GM04503 (cell line): ENCODE measurements around the gene ACTR3C.
"Not testable (repeated sequence)": the region's sequence is repeated elsewhere in the genome, so short reads cannot be mapped to it uniquely, and the experiment has no call there.

ENCODE experiments used
- DNase-seq: peaks from one replicate; pipeline ENCODE4 v3.0.0-alpha.2; 2012; ENCODE audit warnings: low read depth

The ACTR3C gene

GRCh38 chr7:150335108-150335773 is 11.9 kb upstream of the ACTR3C start:
- DNase-seq: peak; percentile 51

GRCh38 chr7:150334108-150334507 is 10.8 kb upstream of the ACTR3C start:
- DNase-seq: no peak

DNA sequence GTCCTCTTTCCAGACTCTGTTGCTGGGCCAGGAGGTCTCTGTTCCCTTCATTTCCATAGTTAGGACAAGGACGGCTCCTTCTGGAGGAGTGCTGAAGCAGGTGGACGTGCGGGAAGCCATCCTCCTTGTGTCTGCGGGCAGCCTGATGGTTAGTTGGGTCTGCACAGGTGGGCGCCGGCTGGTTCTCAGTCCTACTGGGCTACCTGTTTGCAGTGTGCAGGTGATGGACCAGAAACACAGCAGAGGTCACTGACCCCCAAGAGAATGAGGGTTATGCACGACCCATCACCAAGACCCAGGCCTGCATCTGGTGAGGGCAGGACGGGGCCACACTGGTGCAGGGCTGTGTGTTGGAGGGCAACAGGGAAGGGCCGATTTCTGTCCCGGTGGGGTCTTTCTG is 10.3 kb upstream of the ACTR3C start:
- no peak for DNase-seq

DNA sequence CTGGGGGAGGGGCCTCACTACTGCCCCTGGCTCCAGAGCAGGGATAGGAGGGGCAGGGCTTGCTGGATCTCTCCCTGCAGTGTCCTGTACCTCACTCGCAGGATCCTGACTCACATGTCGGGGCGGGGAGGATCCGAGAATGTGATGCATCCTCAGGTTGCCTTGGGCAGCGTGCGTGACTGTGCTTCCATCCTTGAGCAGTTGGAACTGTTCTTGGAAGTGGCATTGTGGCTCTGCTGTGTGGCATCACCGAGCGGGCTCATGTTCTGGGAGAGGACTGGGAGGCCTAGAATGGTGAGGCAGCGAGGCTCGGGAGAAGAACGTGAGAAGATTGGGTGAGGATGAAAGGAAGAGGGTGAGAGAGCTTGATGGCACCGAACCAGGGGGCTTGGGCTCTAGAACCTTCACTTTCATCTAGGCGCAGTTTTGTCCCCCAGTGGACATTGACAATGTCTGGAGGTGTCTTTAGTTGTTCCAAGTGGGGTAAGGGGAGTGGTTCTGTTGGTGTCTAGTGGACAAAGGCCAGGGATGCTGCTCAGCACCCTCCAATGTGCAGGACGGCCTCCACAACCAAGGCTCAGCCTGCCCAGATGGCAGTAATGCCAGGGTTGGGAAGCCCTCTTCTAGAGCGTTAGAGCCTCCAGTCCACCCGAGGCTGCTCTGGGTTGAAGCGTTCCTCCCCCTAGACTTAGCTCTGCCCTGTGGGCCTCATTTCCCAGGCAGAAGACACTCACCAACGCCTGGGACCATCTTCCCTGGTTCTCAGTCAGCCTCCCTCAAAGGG is 9.7 kb upstream of the ACTR3C start:
- DNase-seq: no peak

- no peak for DNase-seq
These were observed 7.0 kb upstream of the ACTR3C start for GRCh38 chr7:150330211-150330885.

- DNase-seq: no peak
These were observed 6.2 kb upstream of the ACTR3C start for GRCh38 chr7:150329331-150330120.

- DNase-seq: no peak
These were observed 4.0 kb upstream of the ACTR3C start for GRCh38 chr7:150327308-150327707.

- DNase-seq: no peak
These were observed 3.4 kb upstream of the ACTR3C start for GRCh38 chr7:150326657-150327268.

- DNase-seq: no peak
These were observed 2.6 kb upstream of the ACTR3C start for GRCh38 chr7:150325901-150326300.

DNA sequence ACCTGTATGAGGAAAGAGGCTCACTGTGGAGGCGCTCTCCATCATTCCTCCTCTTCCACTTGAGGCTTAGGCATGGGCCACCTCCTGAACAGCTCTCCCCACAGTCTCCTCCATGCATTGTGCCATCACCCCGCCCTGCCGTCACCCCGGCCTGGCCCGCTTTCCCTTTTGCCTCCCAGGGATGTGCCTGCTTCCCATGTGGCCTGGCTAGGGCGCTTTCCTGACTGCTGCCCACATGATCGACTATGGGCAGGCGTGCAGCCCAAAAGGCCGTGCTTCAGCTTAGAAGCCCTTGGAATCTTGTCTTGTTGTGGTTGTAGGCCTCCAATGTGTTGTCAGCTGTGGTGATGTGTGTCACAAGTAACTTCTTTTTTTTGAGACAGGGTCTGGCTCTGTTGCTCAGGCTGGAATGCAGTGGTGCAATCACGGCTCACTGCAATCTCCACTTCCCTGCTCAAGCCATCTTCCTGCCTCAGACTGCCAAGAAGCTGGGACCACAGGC is 1.8 kb upstream of the ACTR3C start:
- peak; percentile 74 for DNase-seq

DNA sequence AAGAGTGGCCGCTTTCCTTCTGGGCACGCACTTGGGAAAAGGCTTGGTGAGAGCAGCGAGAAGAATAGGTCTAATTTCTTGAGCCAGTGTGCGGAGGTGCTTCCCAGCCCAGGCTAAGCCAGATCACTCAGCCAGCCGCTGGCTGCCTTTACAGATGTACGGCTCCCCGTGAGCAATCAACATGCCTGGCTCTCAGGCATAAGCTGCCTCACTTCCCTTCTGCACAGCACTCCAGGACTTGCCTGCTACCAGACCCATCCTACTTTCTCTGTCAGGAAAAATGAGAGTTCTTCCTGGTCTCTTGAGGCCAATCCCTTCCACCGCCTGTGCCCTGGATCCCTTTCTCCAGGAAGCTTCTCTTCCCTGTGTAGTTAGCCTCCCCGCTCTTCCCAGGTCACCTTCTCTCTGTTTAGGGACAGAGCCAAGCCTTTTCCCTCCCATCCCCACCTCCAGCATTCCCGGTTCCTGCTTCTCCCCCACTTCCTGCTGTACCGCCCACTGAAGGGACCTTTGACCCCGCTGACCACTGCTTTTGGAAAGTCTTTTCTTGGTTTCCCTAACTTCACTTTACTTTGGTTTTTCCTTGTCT is 1.1 kb upstream of the ACTR3C start:
- DNase-seq: no peak

DNA sequence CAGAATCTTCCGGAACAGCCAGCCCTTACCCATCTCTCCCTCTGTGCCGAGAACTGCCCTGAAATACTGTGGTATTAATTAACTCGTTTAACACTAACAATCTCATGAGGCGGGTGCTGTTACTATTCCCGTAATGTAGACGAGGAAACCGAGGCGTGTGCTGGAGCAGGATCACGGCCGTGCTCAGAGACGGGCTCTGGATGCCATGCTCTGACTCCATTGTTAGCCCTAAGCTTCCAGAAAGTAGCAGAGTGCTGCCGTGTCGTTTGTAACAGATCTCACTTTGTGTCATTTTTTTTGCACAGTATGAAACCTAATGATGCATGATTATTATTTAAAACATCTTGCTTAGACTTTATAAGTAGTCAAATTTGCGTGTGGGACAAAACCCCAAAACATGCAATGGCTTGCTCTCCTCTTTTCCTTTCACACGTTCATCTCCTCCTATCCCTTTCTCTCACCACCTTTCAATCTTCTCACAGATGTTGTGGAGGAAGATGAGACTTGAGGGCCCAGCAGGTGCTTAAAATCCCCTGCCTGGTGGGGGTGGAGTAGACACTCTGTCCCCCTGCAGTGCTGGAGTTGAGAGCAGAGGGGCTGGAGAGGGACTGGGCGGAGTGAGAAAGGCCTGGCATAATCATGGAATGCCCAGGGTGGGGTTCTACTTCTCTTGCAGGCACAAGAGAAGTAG is 482 bp upstream of the ACTR3C start:
- DNase-seq: no peak

DNA sequence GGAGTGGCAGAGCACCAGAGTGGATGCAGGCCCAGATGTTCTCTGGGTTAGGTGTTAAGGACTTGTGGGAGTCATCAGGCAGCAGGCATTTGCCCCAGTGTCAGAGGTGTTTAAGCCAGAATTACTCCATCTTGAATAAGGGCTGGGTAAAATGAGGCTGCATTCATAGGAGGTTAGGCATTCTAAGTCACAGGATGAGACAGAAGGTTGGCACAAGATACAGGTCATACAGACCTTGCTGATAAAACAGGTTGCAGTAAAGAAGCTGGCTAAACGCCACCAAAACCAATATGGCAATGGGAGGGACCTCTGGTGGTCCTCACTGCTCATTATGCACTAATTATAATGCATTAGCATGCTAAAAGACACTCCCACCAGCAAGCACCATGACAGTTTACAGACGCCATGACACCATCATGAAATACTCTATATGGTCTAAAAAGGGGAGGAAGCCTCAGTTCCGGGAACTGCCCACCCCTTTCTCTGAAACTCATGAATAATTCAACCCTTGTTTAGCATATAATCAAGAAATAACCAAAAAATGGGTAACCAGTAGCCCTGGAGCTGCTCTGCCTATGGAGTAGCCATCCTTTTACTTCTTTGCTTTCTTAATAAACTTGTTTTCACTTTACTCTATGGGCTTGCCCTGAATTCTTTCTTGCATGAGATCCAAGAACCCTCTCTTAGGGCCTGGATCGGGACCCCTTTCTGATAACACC is 1.1 kb downstream of the ACTR3C start:
- no peak for DNase-seq

DNA sequence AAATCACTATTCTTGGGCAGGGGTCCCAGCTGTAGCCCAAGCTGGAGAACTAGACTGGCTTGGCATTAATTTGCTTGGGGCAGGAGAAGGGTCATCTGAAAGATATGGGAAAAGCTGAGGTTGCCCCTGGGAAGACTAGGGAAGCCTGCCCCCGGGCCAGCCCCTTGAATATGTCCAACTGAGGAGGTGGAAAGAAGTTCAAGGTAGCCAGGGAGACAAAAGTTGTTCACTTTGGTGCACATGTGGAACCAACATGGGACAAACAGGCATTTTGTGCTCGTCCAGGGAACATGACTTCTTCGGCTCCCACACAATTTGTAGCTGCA is 1.6 kb downstream of the ACTR3C start:
- DNase-seq: no peak

GRCh38 chr7:150317748-150318444 is 5.4 kb downstream of the ACTR3C start:
- DNase-seq: peak; percentile 48

DNA sequence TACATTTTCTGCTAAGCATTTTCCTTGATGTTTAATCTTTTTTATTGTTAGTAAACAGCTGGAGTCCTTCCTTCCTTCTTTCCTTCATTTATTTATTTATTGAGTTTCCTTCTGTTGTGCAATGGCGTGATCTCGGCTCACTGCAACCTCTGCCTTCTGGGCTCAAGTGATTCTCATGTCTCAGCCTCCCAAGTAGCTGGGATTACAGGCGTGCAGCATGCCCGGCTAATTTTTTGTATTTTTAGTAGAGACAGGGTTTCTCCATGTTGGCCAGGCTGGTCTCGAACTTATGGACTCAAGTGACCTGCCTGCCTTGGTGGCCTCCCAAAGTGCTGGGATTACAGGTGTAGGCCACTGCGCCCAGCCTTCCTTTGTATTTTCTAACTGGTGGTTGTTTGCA is 6.4 kb downstream of the ACTR3C start:
- not testable (repeated sequence) for DNase-seq

- DNase-seq: no peak
These were observed 8.6 kb downstream of the ACTR3C start for GRCh38 chr7:150314639-150315239.

DNA sequence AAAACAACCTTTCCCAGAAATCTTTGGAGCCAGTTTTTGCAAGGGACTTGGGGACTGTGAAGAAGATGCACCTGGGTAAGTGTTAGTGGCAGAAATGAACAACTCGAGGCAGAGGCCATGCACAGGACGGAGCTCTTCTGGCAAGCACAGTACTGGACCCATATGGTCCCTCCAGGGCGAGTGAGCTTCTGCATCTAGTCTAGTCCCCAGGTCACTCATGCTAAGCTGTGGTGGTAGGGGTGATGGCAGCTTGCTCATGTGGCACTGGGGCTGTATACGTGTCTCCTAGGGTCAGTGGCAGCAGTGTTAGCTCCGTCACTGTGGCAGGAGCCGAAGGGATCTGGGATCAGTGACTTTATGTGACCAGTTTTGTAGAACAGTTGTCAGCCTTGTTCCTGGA is 9.5 kb downstream of the ACTR3C start:
- DNase-seq: no peak

- DNase-seq: no peak
These were observed 10.0 kb downstream of the ACTR3C start for GRCh38 chr7:150313367-150313809.
